HL-60/S4 treated with retinoic acid at 250 ng/mL for 4 days and 3 days (cell line): ENCODE measurements around the gene BRMS1L.

Experiments used
- in situ Hi-C: fragments of 300-500 bp; cut with MboI; formaldehyde crosslinking; loops from 2 replicates; pipeline ENCODE4 v1.7.0; 2022; ENCODE audit warnings: low sequenced_read_pairs

The BRMS1L gene

GRCh38 chr14:35865611-35866324, 39.6 kb downstream of the BRMS1L start:
- in situ Hi-C loops = no loop called here

- in situ Hi-C loops = no loop called here
Observed at GRCh38 chr14:35866595-35867279, 40.6 kb downstream of the BRMS1L start.

GRCh38 chr14:35867280-35867629, 41.1 kb downstream of the BRMS1L start:
- in situ Hi-C loops = no loop called here

- in situ Hi-C loops = no loop called here
Observed at GRCh38 chr14:35875296-35875695, 49.2 kb downstream of the BRMS1L start.

GRCh38 chr14:35877276-35877675, 51.1 kb downstream of the BRMS1L start:
- in situ Hi-C loops = no loop called here

GRCh38 chr14:35878272-35879150, 52.4 kb downstream of the BRMS1L start:
- in situ Hi-C loops = no loop called here

- in situ Hi-C loops = no loop called here
Observed at GRCh38 chr14:35879151-35879648, 53.1 kb downstream of the BRMS1L start.

GRCh38 chr14:35879654-35880249, 53.6 kb downstream of the BRMS1L start:
- in situ Hi-C loops = no loop called here

GRCh38 chr14:35881280-35881679, 55.1 kb downstream of the BRMS1L start:
- in situ Hi-C loops = no loop called here

GRCh38 chr14:35883677-35884293, 57.6 kb downstream of the BRMS1L start:
- in situ Hi-C loops = no loop called here

- in situ Hi-C loops = no loop called here
Observed at GRCh38 chr14:35890308-35890707, 64.2 kb downstream of the BRMS1L start.

- in situ Hi-C loops = no loop called here
Observed at GRCh38 chr14:35895256-35895655, 69.1 kb downstream of the BRMS1L start.

- in situ Hi-C loops = no loop called here
Observed at GRCh38 chr14:35897616-35898111, 71.5 kb downstream of the BRMS1L start.

GRCh38 chr14:35898217-35898775, 72.2 kb downstream of the BRMS1L start:
- in situ Hi-C loops = no loop called here

GRCh38 chr14:35900741-35901140, 74.6 kb downstream of the BRMS1L start:
- in situ Hi-C loops = no loop called here

GRCh38 chr14:35909665-35910064, 83.5 kb downstream of the BRMS1L start:
- in situ Hi-C loops = no loop called here

- in situ Hi-C loops = no loop called here
Observed at GRCh38 chr14:35910191-35910590, 84.1 kb downstream of the BRMS1L start.

- in situ Hi-C loops = no loop called here
Observed at GRCh38 chr14:35911097-35911496, 85.0 kb downstream of the BRMS1L start.

GRCh38 chr14:35915185-35915584, 89.0 kb downstream of the BRMS1L start:
- in situ Hi-C loops = no loop called here

- in situ Hi-C loops = no loop called here
Observed at GRCh38 chr14:35915775-35916174, 89.6 kb downstream of the BRMS1L start.
